Small intestine (tissue), 7 donors: ENCODE measurements around the gene TOR3A. TPM values are rescaled to one million over a fixed set of nuclear protein-coding genes. Genes with fewer than 3 reads are reported as not detected.

Experiments
- DNase-seq, 2 donors: peaks; one replicate each; pipeline versions ENCODE4 v3.0.0 to v3.0.0-alpha.2; 2013
- FAIRE-seq: peaks from 2 replicates; lab custom pipeline; 2012; peaks lifted over from hg19 to GRCh38; lab: Jason Lieb, UNC
- H3K27ac ChIP-seq, 3 donors: one replicate each; pipeline ENCODE4 v1.5.1; 2013; ENCODE audit warnings: low read length in 2 of 3, mild to moderate bottlenecking in 2 of 3, control low read depth in 1 of 3, inconsistent platforms in 1 of 3, low read depth in 1 of 3, moderate library complexity in 1 of 3
- H3K27me3 ChIP-seq, 3 donors: one replicate each; pipeline ENCODE4 v1.6.1; 2013; ENCODE audit warnings: low read length in 3 of 3, inconsistent platforms in 1 of 3; ENCODE audit not compliant: control insufficient read depth in 3 of 3, insufficient read depth in 3 of 3
- H3K36me3 ChIP-seq, 3 donors: one replicate each; pipeline ENCODE4 v1.6.1; 2013; ENCODE audit warnings: low read length in 3 of 3, inconsistent platforms in 1 of 3, low read depth in 1 of 3, mild to moderate bottlenecking in 1 of 3, moderate library complexity in 1 of 3; ENCODE audit not compliant: control insufficient read depth in 3 of 3, insufficient read depth in 2 of 3
- H3K4me1 ChIP-seq, 3 donors: one replicate each; pipeline ENCODE4 v1.6.1; 2013; ENCODE audit warnings: low read length in 2 of 3, inconsistent platforms in 1 of 3, low read depth in 1 of 3, mild to moderate bottlenecking in 1 of 3, moderate library complexity in 1 of 3; ENCODE audit not compliant: control insufficient read depth in 3 of 3, insufficient read depth in 2 of 3
- H3K4me3 ChIP-seq, 3 donors: one replicate each; pipeline ENCODE4 v1.5.1; 2013; ENCODE audit warnings: low read length in 3 of 3, control low read depth in 1 of 3, inconsistent platforms in 1 of 3, low read depth in 1 of 3, mild to moderate bottlenecking in 1 of 3, moderate library complexity in 1 of 3
- H3K9me3 ChIP-seq, 2 donors: one replicate each; pipeline ENCODE4 v1.6.1; 2013; ENCODE audit warnings: low read depth in 1 of 2, low read length in 1 of 2; ENCODE audit not compliant: control insufficient read depth in 2 of 2, insufficient read depth in 1 of 2
- WGBS, 3 donors: extraction: QIAGEN DNeasy Blood & Tissue Kit; methylation state at CpG; one replicate each; pipeline ENCODE4 v1.1.7; 2013; 5-methylcytosine and 5-hydroxymethylcytosine counted together
- polyA plus RNA-seq, 4 donors: library from polyadenylated mRNA; stranded (reverse) in 3 of 4; unstranded in 1 of 4; fragments of 200-250 nt in 3 of 4; fragments of 120-200 nt in 1 of 4; gene quantifications; one replicate each; pipeline versions ENCODE4 v1.2.1 to v1.2.3, GENCODE V29; 2013
- donor health status: healthy with polysubstance abuse.
- donor health status: control.
- donor health status: control.
- donor health status: Bipolar disorder and iron deficiency.
- donor health status: healthy.

TOR3A gene
- polyA plus RNA-seq, 4 donors: 6.3 to 30.6 (median 15.8) TPM

DNA sequence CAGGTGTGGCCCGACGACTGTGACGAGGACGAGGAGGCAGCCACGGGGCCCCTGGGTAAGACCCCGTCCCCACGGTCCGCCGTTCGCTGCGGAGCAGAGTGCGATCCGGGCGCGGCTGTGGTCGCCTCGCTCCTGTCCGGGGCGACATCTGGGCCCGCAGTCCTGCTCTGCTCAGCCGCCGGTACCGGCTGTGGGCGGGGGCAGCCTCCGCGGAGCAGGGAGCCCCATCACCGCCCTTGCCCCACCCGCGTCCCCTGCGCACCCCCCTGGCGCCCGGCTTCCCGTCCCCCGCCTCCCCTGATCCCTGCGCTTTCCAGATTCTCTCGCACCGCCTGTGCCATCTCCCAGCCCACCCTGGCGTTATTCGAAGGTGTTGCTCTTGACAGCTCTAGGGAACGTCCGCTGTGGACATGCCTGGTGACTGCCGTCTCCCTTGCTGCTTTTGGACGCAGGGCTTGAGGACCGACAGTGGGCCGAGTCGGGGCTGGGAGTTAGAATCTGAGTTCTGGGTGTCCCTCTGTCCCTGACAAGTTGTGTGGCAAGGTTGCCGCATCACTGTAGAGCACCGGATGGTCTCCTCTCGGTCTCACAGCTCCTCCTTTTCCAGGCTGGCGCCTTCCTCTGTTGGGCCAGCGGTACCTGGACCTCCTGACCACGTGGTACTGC is 596 bp downstream of the TOR3A start:
- 0 to 1% (median 1%) methylated on average over 33 to 52 of the region's 52 CpGs for WGBS, 3 donors
- no peaks in the 10 kb centered on the region for H3K9me3 ChIP-seq
- H3K4me1 ChIP-seq: peaks cover 0 to 12% (median 2%) of the 10 kb centered on the region in 3 donors
- FAIRE-seq: no peak
- no peaks in the 10 kb centered on the region for H3K27me3 ChIP-seq
- peak overlapping the region; percentile 69 to 94 (median 92) for H3K4me3 ChIP-seq
- H3K36me3 ChIP-seq: peaks cover 0 to 26% (median 0%) of the 10 kb centered on the region in 3 donors
- H3K27ac ChIP-seq: peak overlapping the region; percentile 75 to 94 (median 92)
- peak; percentile 32 to 63 for DNase-seq

DNA sequence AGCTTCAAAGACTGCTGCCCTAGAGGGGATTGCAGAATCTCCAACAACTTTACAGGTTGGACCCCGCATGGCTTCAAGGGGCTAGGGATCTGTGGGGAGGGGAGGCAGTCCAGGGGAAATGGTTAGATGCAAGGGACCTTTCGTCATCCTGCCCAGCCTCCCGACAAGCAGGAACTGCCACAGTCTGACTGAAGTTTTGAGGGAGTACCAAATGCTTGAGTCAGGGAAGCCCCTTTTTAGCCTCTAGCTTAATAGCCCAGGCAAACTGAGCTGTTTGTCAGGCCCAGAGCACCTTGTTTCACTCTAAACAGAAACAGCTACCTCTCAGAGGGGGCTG is 1.1 kb downstream of the TOR3A start:
- Histone ChIP-seq H3K27ac (peak overlapping the region in 2 of 3 donors; percentile 92 to 94), H3K4me1 (peaks cover 0 to 12% (median 2%) of the 10 kb centered on the region in 3 donors), H3K36me3 (peaks cover 0 to 31% (median 0%) of the 10 kb centered on the region in 3 donors), H3K9me3 (no peaks in the 10 kb centered on the region), H3K4me3 (peak overlapping the region; percentile 69 to 94 (median 92)), H3K27me3 (no peaks in the 10 kb centered on the region)
- WGBS, 3 donors: 2 to 6% (median 5%) methylated on average over 3 of the region's 3 CpGs
- FAIRE-seq (no peak), DNase-seq (no peak)

DNA sequence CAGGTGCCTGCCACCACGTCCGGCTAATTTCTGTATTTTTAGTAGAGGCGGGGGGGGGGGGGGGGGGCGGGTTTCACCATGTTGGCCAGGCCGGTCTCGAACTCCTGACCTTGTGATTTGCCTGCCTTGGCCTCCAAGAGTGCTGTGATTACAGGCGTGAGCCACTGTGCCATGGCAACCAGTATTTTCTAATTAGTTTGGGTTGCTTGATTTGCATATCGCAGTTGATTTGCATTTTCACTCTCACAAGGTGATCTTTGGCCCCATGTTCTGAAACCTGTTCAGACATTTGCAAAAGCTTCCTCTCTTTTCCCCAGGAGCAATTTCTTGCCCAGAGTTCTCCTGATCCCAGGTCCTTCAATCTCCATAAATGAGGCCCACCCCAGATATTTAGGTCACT is 1.7 kb downstream of the TOR3A start:
- 29 to 77% (median 33%) methylated on average over 6 to 8 of the region's 8 CpGs for WGBS, 3 donors
- no peak overlapping the region for H3K4me3 ChIP-seq
- peak overlapping the region in 2 of 3 donors; percentile 41 to 77 for H3K27ac ChIP-seq
- FAIRE-seq (no peak), DNase-seq (peak; percentile 27 to 87)
- peaks cover 0 to 33% (median 1%) of the 10 kb centered on the region in 3 donors for H3K36me3 ChIP-seq
- H3K9me3 ChIP-seq: no peaks in the 10 kb centered on the region
- no peaks in the 10 kb centered on the region for H3K27me3 ChIP-seq
- H3K4me1 ChIP-seq: peaks cover 0 to 12% (median 2%) of the 10 kb centered on the region in 3 donors

DNA sequence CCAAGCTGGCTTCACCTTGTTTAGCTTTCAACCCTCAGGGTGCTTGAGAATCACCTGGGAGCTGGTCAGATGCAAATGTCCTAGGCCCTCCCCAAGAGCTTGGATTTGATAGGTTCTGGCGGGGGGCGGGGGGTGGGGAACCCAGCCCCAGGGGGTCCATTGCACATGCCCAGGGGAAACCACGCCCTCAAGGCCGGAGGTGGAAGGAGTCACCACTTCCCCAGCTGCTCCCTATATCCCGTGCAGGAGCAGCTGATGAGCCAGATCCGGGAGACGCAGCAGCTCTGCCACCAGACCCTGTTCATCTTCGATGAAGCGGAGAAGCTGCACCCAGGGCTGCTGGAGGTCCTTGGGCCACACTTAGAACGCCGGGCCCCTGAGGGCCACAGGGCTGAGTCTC is 5.8 kb downstream of the TOR3A start:
- 75 to 89% (median 84%) methylated on average over 11 of the region's 11 CpGs for WGBS, 3 donors
- peak in 1 of 2 donors; percentile 12 for DNase-seq
- no peak overlapping the region for H3K27ac ChIP-seq
- H3K4me3 ChIP-seq: no peak overlapping the region
- no peaks in the 10 kb centered on the region for H3K27me3 ChIP-seq
- no peaks in the 10 kb centered on the region for H3K9me3 ChIP-seq
- no peak for FAIRE-seq
- peaks cover 0 to 12% (median 2%) of the 10 kb centered on the region in 3 donors for H3K4me1 ChIP-seq
- peaks cover 0 to 69% (median 5%) of the 10 kb centered on the region in 3 donors for H3K36me3 ChIP-seq

DNA sequence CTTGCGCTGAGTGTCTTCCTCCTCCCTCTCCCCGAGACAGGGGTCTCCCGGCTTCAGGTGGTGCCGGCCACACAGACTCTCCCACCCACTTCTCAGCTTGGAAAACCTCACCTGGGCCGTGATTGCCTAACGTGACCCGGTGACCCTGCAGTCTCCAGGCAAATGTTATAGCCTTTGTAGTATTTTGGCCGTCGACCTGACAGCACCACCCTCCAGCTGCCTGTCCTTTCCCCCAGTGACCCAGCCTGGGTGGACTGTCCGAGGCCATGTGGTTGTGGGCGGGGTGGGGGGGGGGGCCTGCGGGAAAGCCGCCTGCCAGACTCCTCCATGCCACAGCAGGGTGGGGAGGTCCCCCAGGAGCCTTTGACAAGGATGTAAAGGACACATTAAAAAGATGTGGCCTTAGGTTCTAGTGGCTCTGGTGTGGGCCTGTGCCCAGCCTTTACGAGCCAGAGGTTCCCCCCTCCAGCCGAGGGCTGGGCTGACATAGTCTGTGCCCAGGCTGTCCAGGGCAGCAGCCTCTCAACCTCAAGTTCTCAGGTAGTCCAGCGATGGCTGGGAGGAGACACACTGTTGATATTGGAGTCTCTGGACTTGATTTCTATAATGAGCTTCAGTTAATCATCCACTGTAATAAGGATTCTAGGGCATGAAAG is 8.1 kb downstream of the TOR3A start:
- H3K4me3 ChIP-seq: no peak overlapping the region
- H3K36me3 ChIP-seq: peaks cover 8 to 82% (median 18%) of the 10 kb centered on the region in 3 donors
- 81% methylated on average over 14 to 16 of the region's 16 CpGs for WGBS, 3 donors
- no peak overlapping the region for H3K27ac ChIP-seq
- H3K4me1 ChIP-seq: no peaks in the 10 kb centered on the region
- no peaks in the 10 kb centered on the region for H3K27me3 ChIP-seq
- no peaks in the 10 kb centered on the region for H3K9me3 ChIP-seq
- no peak for FAIRE-seq
- no peak for DNase-seq

DNA sequence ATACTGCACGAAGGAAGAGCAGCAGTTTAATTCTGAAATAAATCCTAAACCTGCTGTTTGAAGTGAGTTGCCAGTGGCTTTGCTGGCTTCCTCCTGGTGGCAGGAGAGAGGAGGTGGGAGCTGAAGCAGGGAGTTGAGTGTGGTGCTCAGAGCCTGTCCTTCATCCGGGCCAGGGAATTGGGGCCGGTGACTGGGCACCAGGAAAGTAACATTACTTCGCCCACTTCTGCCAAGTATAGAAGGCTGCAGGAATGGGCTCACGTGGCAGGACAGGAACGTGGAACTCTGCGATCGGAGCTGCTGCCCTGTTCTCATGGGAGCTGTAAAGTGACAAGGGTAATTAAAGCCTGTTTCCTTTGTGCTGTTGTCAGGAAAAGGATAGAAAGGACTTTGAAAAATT is 8.7 kb downstream of the TOR3A start:
- no peaks in the 10 kb centered on the region for H3K9me3 ChIP-seq
- H3K4me1 ChIP-seq: no peaks in the 10 kb centered on the region
- H3K4me3 ChIP-seq: no peak overlapping the region
- DNase-seq (no peak), FAIRE-seq (no peak)
- peaks cover 8 to 83% (median 21%) of the 10 kb centered on the region in 3 donors for H3K36me3 ChIP-seq
- no peaks in the 10 kb centered on the region for H3K27me3 ChIP-seq
- H3K27ac ChIP-seq: no peak overlapping the region
- WGBS, 3 donors: 85 to 88% (median 85%) methylated on average over 8 of the region's 8 CpGs

DNA sequence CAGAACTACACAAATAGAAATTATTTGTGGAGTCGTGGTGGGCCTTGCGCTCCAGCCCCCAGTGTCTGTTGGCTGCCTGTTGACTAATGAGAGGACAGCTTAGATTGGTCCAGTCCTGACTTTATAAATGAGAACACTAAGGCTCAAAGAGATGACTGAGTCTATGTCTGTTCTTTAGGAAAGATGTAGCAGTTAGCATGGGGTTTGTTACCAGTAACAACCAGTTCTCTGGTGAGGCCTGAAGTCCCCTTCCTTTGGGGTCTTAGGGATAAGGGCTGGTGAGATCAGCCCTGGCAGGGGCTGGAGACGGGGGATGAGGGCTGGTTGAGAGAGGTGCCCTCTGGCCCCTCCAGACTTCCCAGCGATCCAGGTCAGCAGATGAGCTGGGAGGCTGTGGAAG is 9.1 kb downstream of the TOR3A start:
- Histone ChIP-seq H3K36me3 (peaks cover 12 to 83% (median 21%) of the 10 kb centered on the region in 3 donors), H3K27ac (no peak overlapping the region), H3K4me3 (no peak overlapping the region), H3K27me3 (no peaks in the 10 kb centered on the region), H3K4me1 (no peaks in the 10 kb centered on the region), H3K9me3 (no peaks in the 10 kb centered on the region)
- FAIRE-seq (no peak), DNase-seq (no peak)
- 88 to 95% (median 89%) methylated on average over 4 of the region's 4 CpGs for WGBS, 3 donors

DNA sequence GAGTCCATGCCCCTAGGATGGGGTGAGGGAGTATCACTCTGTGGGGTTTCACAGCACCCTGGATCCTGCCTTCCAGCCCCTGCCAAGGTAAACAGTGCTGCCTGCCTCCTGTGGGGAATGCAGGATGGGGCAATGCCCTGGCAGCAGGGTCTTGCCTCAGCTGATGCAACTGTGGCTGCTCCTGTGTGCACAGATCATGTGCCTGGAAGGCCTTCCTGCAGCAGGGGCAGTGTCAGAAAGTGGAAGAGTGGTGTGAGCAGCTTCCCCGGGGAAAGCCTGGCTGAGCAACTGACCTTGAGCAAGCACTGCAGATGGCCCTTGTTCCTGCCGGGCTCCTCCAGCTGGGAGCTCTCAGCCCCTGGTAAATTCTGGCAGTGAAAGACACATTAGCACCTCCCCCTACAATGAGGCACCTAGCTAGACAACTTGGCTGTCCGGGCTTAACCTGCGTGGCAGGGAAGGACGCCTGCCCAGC is 9.9 kb downstream of the TOR3A start:
- 57 to 66% (median 59%) methylated on average over 5 of the region's 5 CpGs for WGBS, 3 donors
- Histone ChIP-seq H3K4me3 (no peak overlapping the region), H3K27me3 (no peaks in the 10 kb centered on the region), H3K36me3 (peaks cover 12 to 88% (median 21%) of the 10 kb centered on the region in 3 donors), H3K9me3 (no peaks in the 10 kb centered on the region), H3K27ac (peak overlapping the region in 1 of 3 donors; percentile 31), H3K4me1 (no peaks in the 10 kb centered on the region)
- FAIRE-seq (no peak), DNase-seq (no peak)
